ENCODE data around the gene DFFB. TPM values are rescaled to one million over a fixed set of nuclear protein-coding genes. Genes with fewer than 3 reads are reported as not detected.

Gene DFFB
- total RNA-seq, 1 donor from 2014 or later = 7.8 TPM

- DNase-seq = no peak
Observed at GRCh38 chr1:3928586-3928985, 71.3 kb downstream of the DFFB start.

GRCh38 chr1:3929126-3929525 is 71.8 kb downstream of the DFFB start:
- no peak for DNase-seq

- no peak for DNase-seq
Observed at GRCh38 chr1:3930301-3931006, 73.2 kb downstream of the DFFB start.

DNA sequence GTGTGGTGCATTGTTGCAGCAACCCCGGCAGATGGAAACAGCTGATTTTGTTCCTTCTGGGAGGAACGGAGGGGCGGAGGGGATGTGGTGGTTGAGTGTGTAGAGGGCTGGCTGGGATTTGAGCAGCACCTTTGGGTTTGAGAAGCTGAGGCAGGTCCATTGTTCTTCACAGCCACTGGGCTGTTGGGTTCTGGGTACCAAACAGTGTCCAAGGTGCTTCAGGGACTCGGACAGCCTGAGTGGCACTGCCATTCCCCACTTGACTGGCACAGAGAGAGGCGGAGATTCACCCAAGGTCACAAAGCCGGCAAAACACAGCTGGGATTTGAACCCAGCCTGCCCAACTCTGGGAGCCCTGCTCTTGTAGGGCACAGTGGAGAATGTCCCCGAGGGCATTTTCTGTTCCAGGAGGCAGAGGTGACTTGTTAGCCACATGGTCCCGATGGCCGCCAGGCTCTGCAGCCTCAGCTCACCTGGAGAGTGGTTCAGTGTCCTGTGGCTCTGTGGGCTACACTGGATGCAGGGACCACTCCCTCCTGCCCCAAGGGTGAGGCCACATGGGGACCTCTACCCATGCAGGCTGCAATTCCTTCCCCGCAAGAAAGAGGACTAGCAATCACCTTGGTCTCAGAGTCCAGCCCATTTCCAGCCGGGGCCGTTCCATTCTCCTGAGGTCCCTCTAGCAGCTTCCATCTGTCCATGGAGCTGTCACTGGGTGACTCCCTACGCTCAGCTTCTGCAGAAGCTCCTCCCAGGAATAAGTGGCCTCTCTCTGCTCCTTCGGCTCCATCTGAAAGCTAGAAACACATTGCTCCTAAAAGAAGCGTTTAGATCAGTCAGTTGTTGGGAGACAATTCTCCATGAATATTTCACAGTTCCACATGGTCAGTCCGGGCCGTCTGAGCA is 74.0 kb downstream of the DFFB start:
- no peak for DNase-seq

DNA sequence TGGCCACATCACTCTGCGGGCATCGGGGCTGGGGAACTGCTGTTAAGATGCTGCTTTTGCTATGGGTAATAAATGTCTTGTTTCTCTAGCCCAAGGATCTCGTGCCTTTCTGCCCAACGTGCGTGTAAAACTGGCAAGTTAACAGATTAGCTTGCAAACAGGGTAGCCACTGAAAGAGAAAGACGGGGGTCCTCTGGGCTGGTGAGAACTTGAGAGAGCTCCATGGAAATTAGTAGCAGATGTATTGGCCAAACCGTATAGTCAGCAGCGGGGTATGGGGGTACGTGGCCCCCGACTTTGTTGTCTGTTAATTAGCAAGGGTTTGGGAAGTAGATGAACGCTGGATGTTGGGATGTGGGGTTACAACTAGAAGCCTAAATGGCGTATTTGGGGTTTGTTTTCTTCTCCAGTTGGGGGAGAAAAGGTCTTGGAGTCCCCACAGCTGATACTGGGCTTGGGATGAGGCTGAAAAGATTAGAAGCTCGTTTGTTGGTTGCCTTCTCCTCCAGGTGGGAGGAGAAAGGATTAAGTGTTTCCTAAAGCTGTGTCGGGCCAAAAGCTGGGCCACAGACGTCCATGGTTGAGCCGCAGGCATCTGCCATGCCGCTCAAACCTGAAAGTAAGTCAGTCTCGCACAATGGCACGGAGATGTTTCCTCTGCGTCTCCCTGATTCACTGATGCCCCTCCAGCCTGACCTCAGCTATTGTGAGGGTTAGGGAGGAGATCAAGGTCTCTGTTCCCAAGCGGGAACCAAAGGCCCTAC is 75.1 kb downstream of the DFFB start:
- no peak for DNase-seq

Other genes starting within 250 kb of the DFFB start
- 33.6 TPM for gene MEGF6, start 246.0 kb upstream of the DFFB start, total RNA-seq
- 24.7 TPM for gene TPRG1L, start 232.5 kb upstream of the DFFB start, total RNA-seq
- 25.4 TPM for gene WRAP73, start 207.4 kb upstream of the DFFB start, total RNA-seq
- gene TP73, start 205.0 kb upstream of the DFFB start, total RNA-seq = 6.1 TPM
- gene CCDC27, start 105.0 kb upstream of the DFFB start, total RNA-seq = not detected
- 5.7 TPM for gene SMIM1, start 84.7 kb upstream of the DFFB start, total RNA-seq
- 43.3 TPM for gene LRRC47, start 61.0 kb upstream of the DFFB start, total RNA-seq
- 36.5 TPM for gene CEP104, start 265 bp upstream of the DFFB start, total RNA-seq
- gene C1orf174, start 42.8 kb downstream of the DFFB start, total RNA-seq = 18.3 TPM